Smooth muscle cell (in vitro differentiated cells): ENCODE measurements around the gene CPED1. TPM values are rescaled to one million over a fixed set of nuclear protein-coding genes. Genes with fewer than 3 reads are reported as not detected.
A peak's percentile ranks its signal among the peaks of the same experiment; 100 is the strongest.

ENCODE experiments used
- DNase-seq: peaks from one replicate; lab custom pipeline; 2025; ENCODE audit not compliant: unreplicated experiment; lab: John Stamatoyannopoulos, UW
- H2AFZ ChIP-seq: fragments of 200-600 bp; sonication (generic); 2 replicates; pipeline ENCODE4 v1.6.0; 2016; ENCODE audit warnings: antibody characterized with exemption, low read depth, mild to moderate bottlenecking
- H3F3A ChIP-seq: fragments of 200-600 bp; sonication (generic); 2 replicates; pipeline ENCODE4 v1.6.0; 2017; ENCODE audit warnings: antibody characterized with exemption, low read depth
- H3K27ac ChIP-seq: fragments of 200-600 bp; sonication (generic); 2 replicates; pipeline ENCODE4 v1.5.1; 2016; ENCODE audit warnings: low read depth, mild to moderate bottlenecking
- H3K27me3 ChIP-seq: fragments of 200-600 bp; sonication (generic); 2 replicates; pipeline ENCODE4 v1.6.1; 2016; ENCODE audit warnings: low read depth, mild to moderate bottlenecking
- H3K36me3 ChIP-seq: fragments of 200-600 bp; sonication (generic); 2 replicates; pipeline ENCODE4 v1.5.1; 2016; ENCODE audit warnings: low read depth
- H3K4me1 ChIP-seq: fragments of 200-600 bp; sonication (generic); 2 replicates; pipeline ENCODE4 v1.5.1; 2016; ENCODE audit warnings: low read depth
- H3K4me2 ChIP-seq: fragments of 200-600 bp; sonication (generic); 2 replicates; pipeline ENCODE4 v1.6.0; 2016; ENCODE audit warnings: mild to moderate bottlenecking
- H3K4me3 ChIP-seq: fragments of 200-600 bp; sonication (generic); 2 replicates; pipeline ENCODE4 v1.5.1; 2016; ENCODE audit warnings: mild to moderate bottlenecking
- H3K79me2 ChIP-seq: fragments of 200-600 bp; sonication (generic); 2 replicates; pipeline ENCODE4 v1.6.0; 2016; ENCODE audit warnings: low read depth, mild to moderate bottlenecking
- H3K9ac ChIP-seq: fragments of 200-600 bp; sonication (generic); 2 replicates; pipeline ENCODE4 v1.6.0; 2016; ENCODE audit warnings: low read depth
- H3K9me3 ChIP-seq: fragments of 200-600 bp; sonication (generic); replicated peaks from 2 replicates; pipeline ENCODE4 v1.5.1; 2016; ENCODE audit warnings: low read depth
- H4K20me1 ChIP-seq: fragments of 200-600 bp; sonication (generic); 2 replicates; pipeline ENCODE4 v1.6.0; 2016; ENCODE audit warnings: low read depth
- CTCF ChIP-seq: fragments of 200-600 bp; sonication (generic); IDR thresholded peaks from 2 replicates; pipeline ENCODE4 v1.5.1; 2017; ENCODE audit warnings: borderline replicate concordance, mild to moderate bottlenecking, antibody characterized with exemption; ENCODE audit not compliant: insufficient read depth, poor library complexity, severe bottlenecking
- WGBS: methylation state at CpG from one replicate; pipeline ENCODE4 v1.1.7; 2016; ENCODE audit warnings: low lambda C conversion rate; 5-methylcytosine and 5-hydroxymethylcytosine counted together
- polyA plus RNA-seq: library from polyadenylated mRNA; unstranded; fragments of >200 nt; fragmentation: Nextera tagmentation; extraction: Ambion mirVana; gene quantifications from 2 replicates; pipeline ENCODE4 v1.2.1, GENCODE V29; 2016
- total RNA-seq: library from RNA; depleted of rRNA; stranded (reverse); fragments of >200 nt; gene quantifications from 2 replicates; pipeline ENCODE4 v1.2.3, GENCODE V29; 2014

Gene CPED1
- total and polyA plus RNA-seq, 2 experiments from 2014 or later, result 9.5 to 12.9 TPM

GRCh38 chr7:121020989-121021969 is 32.8 kb downstream of the CPED1 start:
- Histone ChIP-seq H3K27ac (peak overlapping the region; percentile 82), H3K4me3 (no peak overlapping the region), H2AFZ (no peak overlapping the region), H3K27me3 (no peaks in the 10 kb centered on the region), H3K9me3 (no peaks in the 10 kb centered on the region), H3K4me1 (peaks cover 22% of the 10 kb centered on the region), H3K4me2 (peak overlapping the region; percentile 74), H3F3A (peaks cover 29% of the 10 kb centered on the region), H3K9ac (no peak overlapping the region), H4K20me1 (no peaks in the 10 kb centered on the region), H3K79me2 (no peaks in the 10 kb centered on the region), H3K36me3 (no peaks in the 10 kb centered on the region)
- no peak for TF ChIP-seq CTCF
- 80% methylated on average over 5 of the region's 5 CpGs for WGBS
- no peak for DNase-seq

- peak overlapping the region; percentile 85 for H2AFZ ChIP-seq
- DNase-seq, result no peak
- H3K9ac ChIP-seq, result no peak overlapping the region
- H3F3A ChIP-seq, result peaks cover 23% of the 10 kb centered on the region
- no peak overlapping the region for H3K4me3 ChIP-seq
- H3K4me1 ChIP-seq, result peaks cover 25% of the 10 kb centered on the region
- no peaks in the 10 kb centered on the region for H3K79me2 ChIP-seq
- no peak for TF ChIP-seq CTCF
- H3K36me3 ChIP-seq, result no peaks in the 10 kb centered on the region
- no peaks in the 10 kb centered on the region for H4K20me1 ChIP-seq
- peak overlapping the region; percentile 69 for H3K4me2 ChIP-seq
- H3K9me3 ChIP-seq, result no peaks in the 10 kb centered on the region
- no peaks in the 10 kb centered on the region for H3K27me3 ChIP-seq
- H3K27ac ChIP-seq, result peak overlapping the region; percentile 71
Measured at GRCh38 chr7:121023194-121023593, 34.7 kb downstream of the CPED1 start.

GRCh38 chr7:121023683-121024511 is 35.4 kb downstream of the CPED1 start:
- H3K4me1 ChIP-seq, result peaks cover 29% of the 10 kb centered on the region
- no peak overlapping the region for H3K9ac ChIP-seq
- 29% methylated on average over 8 of the region's 8 CpGs for WGBS
- H3K4me3 ChIP-seq, result peak overlapping the region; percentile 20
- no peak for DNase-seq
- no peaks in the 10 kb centered on the region for H4K20me1 ChIP-seq
- no peaks in the 10 kb centered on the region for H3K9me3 ChIP-seq
- peak overlapping the region; percentile 85 for H2AFZ ChIP-seq
- H3K27ac ChIP-seq, result peak overlapping the region; percentile 71
- no peaks in the 10 kb centered on the region for H3K27me3 ChIP-seq
- no peaks in the 10 kb centered on the region for H3K79me2 ChIP-seq
- H3F3A ChIP-seq, result peaks cover 16% of the 10 kb centered on the region
- no peaks in the 10 kb centered on the region for H3K36me3 ChIP-seq
- peak overlapping the region; percentile 69 for H3K4me2 ChIP-seq
- no peak for TF ChIP-seq CTCF
